HCT116 (cell line): Measurements from ENCODE around the gene C1orf167. TPM values are rescaled to one million over a fixed set of nuclear protein-coding genes. Genes with fewer than 3 reads are reported as not detected.

Source experiments
- ATAC-seq: fragments of 200-7000 bp; cut with Tn5 transposase; 2 replicates; pipeline ENCODE4 v1.9.1; 2020; ENCODE audit warnings: mild to moderate bottlenecking, moderate library complexity
- BruUV-seq: library from RNA; stranded (reverse); fragments of 400-500 nt; replicated peaks from 2 replicates; lab custom pipeline; 2021; lab: Mats Ljungman, UMichigan
- CTCF ChIA-PET: fragments of 300-600 bp; sonication (Branson Sonifier 250); formaldehyde crosslinking; loops from one replicate; lab custom pipeline; 2021; ENCODE audit warnings: antibody characterized with exemption; lab: Charles Lee
- POLR2A ChIA-PET: fragments of 300-600, 350-600 bp; sonication (Branson Sonifier 250); formaldehyde crosslinking; loops from one replicate; lab custom pipeline; 2021; ENCODE audit warnings: antibody characterized with exemption; lab: Charles Lee
- RAD21 ChIA-PET, 2 experiments: fragments of 300-600 bp; sonication (Branson Sonifier 250); formaldehyde crosslinking; loops; one replicate each; lab custom pipeline; 2023; ENCODE audit warnings: low total read pairs in 2 of 2; ENCODE audit not compliant: uncharacterized antibody in 2 of 2, unreplicated experiment in 2 of 2, low non-redundant PET in 1 of 2; lab: Charles Lee
- DNase-seq: peaks from one replicate; pipeline ENCODE4 v3.0.0-alpha.2; 2010; ENCODE audit warnings: low read depth, low spot score
- H2AFZ ChIP-seq: fragments of 200-600 bp; shearing (Covaris generic), sonication (generic); 2 replicates; pipeline ENCODE4 v1.6.1; 2017; ENCODE audit warnings: low read depth, mixed run types, mixed read lengths, antibody characterized with exemption, low read length; ENCODE audit not compliant: poor library complexity, severe bottlenecking
- H3K27ac ChIP-seq: 2 replicates; pipeline ENCODE4 v1.5.1; 2012; ENCODE audit warnings: low read depth, low read length
- H3K27me3 ChIP-seq: fragments of 200-600 bp; sonication (generic); 2 replicates; pipeline ENCODE4 v1.6.1; 2016; ENCODE audit warnings: mixed run types, low read length, mixed read lengths; ENCODE audit not compliant: insufficient read depth
- H3K36me3 ChIP-seq, 2 experiments: fragments of 200-500 bp in 1 of 2; fragments of 200-600 bp in 1 of 2; sonication (Bioruptor generic) in 1 of 2; sonication (generic) in 1 of 2; 2 replicates each; pipeline versions ENCODE4 v1.5.1 to v1.6.1; 2014 to 2016; ENCODE audit warnings: low read length in 2 of 2, inconsistent platforms in 1 of 2, mixed read lengths in 1 of 2, mixed run types in 1 of 2; ENCODE audit not compliant: insufficient read depth in 2 of 2, control insufficient read depth in 1 of 2
- H3K4me1 ChIP-seq, 2 experiments: fragments of 200-600 bp in 1 of 2; sonication (generic) in 1 of 2; 2 replicates each; pipeline versions ENCODE4 v1.5.1 to v1.6.1; 2012 to 2017; ENCODE audit warnings: low read length in 2 of 2, inconsistent platforms in 1 of 2, mild to moderate bottlenecking in 1 of 2, mixed read lengths in 1 of 2, mixed run types in 1 of 2, moderate library complexity in 1 of 2; ENCODE audit not compliant: insufficient read depth in 2 of 2, control insufficient read depth in 1 of 2
- H3K4me2 ChIP-seq: fragments of 200-600 bp; sonication (generic); 2 replicates; pipeline ENCODE4 v1.6.1; 2017; ENCODE audit warnings: mixed run types, low read length, mixed read lengths
- H3K4me3 ChIP-seq, 2 experiments: fragments of 200-600 bp in 1 of 2; sonication (generic) in 1 of 2; replicated peaks in 1 of 2; 2 replicates each; pipeline ENCODE4 v1.5.1; 2011 to 2016; ENCODE audit warnings: low read length in 2 of 2, control low read depth in 1 of 2, low read depth in 1 of 2, mild to moderate bottlenecking in 1 of 2, mixed read lengths in 1 of 2, mixed run types in 1 of 2
- H3K79me2 ChIP-seq: fragments of 200-600 bp; sonication (generic); 2 replicates; pipeline ENCODE4 v1.6.1; 2017; ENCODE audit warnings: mild to moderate bottlenecking, mixed run types, low read length, moderate library complexity, mixed read lengths; ENCODE audit not compliant: insufficient read depth
- H3K9ac ChIP-seq: fragments of 200-600 bp; sonication (generic); 2 replicates; pipeline ENCODE4 v1.6.1; 2016; ENCODE audit warnings: low read length, mixed read lengths
- H3K9me2 ChIP-seq: fragments of 200-600 bp; sonication (generic), shearing (Covaris generic); 2 replicates; pipeline ENCODE4 v1.6.1; 2017; ENCODE audit warnings: mixed run types, mild to moderate bottlenecking, moderate library complexity; ENCODE audit not compliant: insufficient read depth
- H3K9me3 ChIP-seq, 2 experiments: fragments of 200-500 bp in 1 of 2; fragments of 200-600 bp in 1 of 2; sonication (Bioruptor generic) in 1 of 2; sonication (generic) in 1 of 2; 2 replicates each; pipeline ENCODE4 v1.6.1; 2014 to 2017; ENCODE audit warnings: low read length in 2 of 2, mixed read lengths in 2 of 2, inconsistent platforms in 1 of 2, low read depth in 1 of 2, mild to moderate bottlenecking in 1 of 2, mixed run types in 1 of 2, moderate library complexity in 1 of 2; ENCODE audit not compliant: control insufficient read depth in 1 of 2, insufficient read depth in 1 of 2
- H4K20me1 ChIP-seq: fragments of 200-600 bp; sonication (generic), shearing (Covaris generic); 2 replicates; pipeline ENCODE4 v1.6.1; 2017; ENCODE audit warnings: mixed run types, mild to moderate bottlenecking, moderate library complexity; ENCODE audit not compliant: insufficient read depth
- CEBPB ChIP-seq: IDR thresholded peaks from 2 replicates; pipeline ENCODE4 v1.6.1; 2012; ENCODE audit warnings: low read depth
- CTCF ChIP-seq, 3 experiments: fragments of 200-600 bp in 1 of 3; sonication (generic) in 1 of 3; IDR thresholded peaks in 2 of 3; conservative IDR thresholded peaks in 1 of 3; 2 replicates each; pipeline ENCODE4 v1.5.1; 2012 to 2017; ENCODE audit warnings: low read depth in 2 of 3, low read length in 2 of 3, antibody characterized with exemption in 1 of 3, borderline replicate concordance in 1 of 3, control low read depth in 1 of 3, mild to moderate bottlenecking in 1 of 3, mixed read lengths in 1 of 3, mixed run types in 1 of 3, moderate library complexity in 1 of 3; ENCODE audit not compliant: insufficient read depth in 1 of 3
- ELF1 ChIP-seq: IDR thresholded peaks from 2 replicates; pipeline ENCODE4 v1.6.1; 2012; ENCODE audit warnings: low read depth, borderline replicate concordance
- RAD21 ChIP-seq: IDR thresholded peaks from 2 replicates; pipeline ENCODE4 v1.6.1; 2012; ENCODE audit warnings: low read depth, mild to moderate bottlenecking
- ZFX ChIP-seq: fragments of 450-650 bp; IDR thresholded peaks from 2 replicates; pipeline ENCODE4 v1.6.1; 2017
- intact Hi-C: fragments of 100-400 bp; cut with micrococcal nuclease; formaldehyde crosslinking; loops from 2 replicates; pipeline ENCODE4 v1.10.0; 2022
- total RNA-seq: library from RNA; stranded (reverse); gene quantifications from one replicate; pipeline ENCODE4 v1.2.1, GENCODE V29; 2021; ENCODE audit not compliant: unreplicated experiment

The C1orf167 gene
- total RNA-seq, 1 experiment from 2014 or later = 0.12 TPM

GRCh38 chr1:11838349-11839272, 76.6 kb downstream of the C1orf167 start:
- Histone ChIP-seq H2AFZ (no peak overlapping the region), H3K9ac (no peak overlapping the region), H3K4me2 (no peak overlapping the region), H4K20me1 (no peaks in the 10 kb centered on the region), H3K79me2 (no peaks in the 10 kb centered on the region), H3K27ac (no peak overlapping the region), H3K4me1 (no peaks in the 10 kb centered on the region), H3K4me3 (no peak overlapping the region), H3K27me3 (no peaks in the 10 kb centered on the region), H3K36me3 (peaks cover 7 to 24% of the 10 kb centered on the region in 2 experiments; a peak in 2 of 4 replicates), H3K9me3 (no peaks in the 10 kb centered on the region), H3K9me2 (no peaks in the 10 kb centered on the region)
- intact Hi-C loops = loop anchor here (1.0 to 10.0 kb wide), 7 partner anchors 56 to 804 kb away; no protein-coding TSS in a partner anchor
- ChIA-PET RAD21 (interaction anchor here in 1 of 2 experiments (0.5 to 0.7 kb wide), 2 partner anchors 62 to 185 kb away, joined by 3 read pairs; no protein-coding TSS in a partner anchor), CTCF (interaction anchor here (0.6 to 1.0 kb wide), 6 partner anchors 32 to 144 kb away, joined by 3 to 12 read pairs (median 3); partner anchors contain the start of gene CLCN6), POLR2A (interaction anchor here (1.6 kb wide), 1 partner anchor 70 kb away, joined by 9 read pairs; no protein-coding TSS in a partner anchor)
- TF ChIP-seq ZFX (no peak), CEBPB (no peak), ELF1 (no peak), CTCF (IDR thresholded peaks at IDR 0.05 in 2 of 3, conservative IDR thresholded peaks at IDR 0.05 in 1 of 3; ENCODE audit: borderline replicate concordance in 1 of 3, insufficient read depth in 1 of 3, low read depth in 2 of 3, low read length in 2 of 3) (peak; percentile 95 to 99 (median 97)), RAD21 (peak; percentile 99)
- DNase-seq (no peak), ATAC-seq (peak; percentile 98)
- no TSS peak for BruUV-seq

Other genes with a start within 250 kb of the C1orf167 start
- gene FBXO2, start 107.8 kb upstream of the C1orf167 start, total RNA-seq = 81.1 TPM
- 60.9 TPM for gene FBXO44, start 107.3 kb upstream of the C1orf167 start, total RNA-seq
- gene FBXO6, start 98.0 kb upstream of the C1orf167 start, total RNA-seq = 22.8 TPM
- gene MAD2L2, start 81.0 kb upstream of the C1orf167 start, total RNA-seq = 93.8 TPM
- 0.47 TPM for gene DRAXIN, start 70.5 kb upstream of the C1orf167 start, total RNA-seq
- 49.0 TPM for gene AGTRAP, start 26.1 kb upstream of the C1orf167 start, total RNA-seq
- 20.9 TPM for gene MTHFR, start 43.8 kb downstream of the C1orf167 start, total RNA-seq
- 13.7 TPM for gene CLCN6, start 44.0 kb downstream of the C1orf167 start, total RNA-seq
- gene NPPA, start 85.6 kb downstream of the C1orf167 start, total RNA-seq = not detected
- not detected for gene NPPB, start 96.8 kb downstream of the C1orf167 start, total RNA-seq
- 61.9 TPM for gene KIAA2013, start 164.2 kb downstream of the C1orf167 start, total RNA-seq
- gene PLOD1, start 172.5 kb downstream of the C1orf167 start, total RNA-seq = 175 TPM
- gene MFN2, start 218.3 kb downstream of the C1orf167 start, total RNA-seq = 83.0 TPM